Lower leg skin (tissue), 4 donors: Measurements from ENCODE around the gene OMG. TPM values are rescaled to one million over a fixed set of nuclear protein-coding genes. Genes with fewer than 3 reads are reported as not detected.

Source experiments
- DNase-seq, 2 donors: peaks; one replicate each; pipeline ENCODE4 v3.0.0-alpha.2; 2019; ENCODE audit warnings: low spot score in 2 of 2
- H3K4me3 ChIP-seq: fragments of 200-600 bp; sonication (generic); 2 replicates; pipeline ENCODE4 v1.5.1; 2017; ENCODE audit warnings: mild to moderate bottlenecking, low read depth; ENCODE audit not compliant: poor library complexity, severe bottlenecking
- POLR2A ChIP-seq, 2 donors: fragments of 450-650 bp; IDR thresholded peaks; one replicate each; pipeline ENCODE4 v1.6.1; 2016 to 2017; ENCODE audit warnings: antibody characterized with exemption in 2 of 2, mild to moderate bottlenecking in 1 of 2, moderate library complexity in 1 of 2
- WGBS, 2 donors: methylation state at CpG; one replicate each; pipeline ENCODE4 v1.1.5; 2018; 5-methylcytosine and 5-hydroxymethylcytosine counted together
- intact Hi-C: fragments of 100-400 bp; cut with DNase I; formaldehyde crosslinking; loops from one replicate; pipeline ENCODE4 v1.15.0; 2023; ENCODE audit warnings: low total_unique reads
- total RNA-seq, 4 donors: library from RNA; depleted of rRNA; stranded (reverse); fragments of >200 nt; gene quantifications; one replicate each; pipeline ENCODE4 v1.1.0, GENCODE V29; 2016
- TF ChIP-seq, protein P1 (sequence below), 3 donors: fragments of 450-650 bp; IDR thresholded peaks; one replicate each; pipeline ENCODE4 v1.5.1; 2016; ENCODE audit warnings: antibody characterized with exemption in 3 of 3, mild to moderate bottlenecking in 3 of 3, moderate library complexity in 2 of 3

OMG gene
- total RNA-seq, 4 donors from 2014 or later: not detected

GRCh38 chr17:31310260-31310659 is 13.2 kb upstream of the OMG start:
- TF ChIP-seq, protein P1, sequence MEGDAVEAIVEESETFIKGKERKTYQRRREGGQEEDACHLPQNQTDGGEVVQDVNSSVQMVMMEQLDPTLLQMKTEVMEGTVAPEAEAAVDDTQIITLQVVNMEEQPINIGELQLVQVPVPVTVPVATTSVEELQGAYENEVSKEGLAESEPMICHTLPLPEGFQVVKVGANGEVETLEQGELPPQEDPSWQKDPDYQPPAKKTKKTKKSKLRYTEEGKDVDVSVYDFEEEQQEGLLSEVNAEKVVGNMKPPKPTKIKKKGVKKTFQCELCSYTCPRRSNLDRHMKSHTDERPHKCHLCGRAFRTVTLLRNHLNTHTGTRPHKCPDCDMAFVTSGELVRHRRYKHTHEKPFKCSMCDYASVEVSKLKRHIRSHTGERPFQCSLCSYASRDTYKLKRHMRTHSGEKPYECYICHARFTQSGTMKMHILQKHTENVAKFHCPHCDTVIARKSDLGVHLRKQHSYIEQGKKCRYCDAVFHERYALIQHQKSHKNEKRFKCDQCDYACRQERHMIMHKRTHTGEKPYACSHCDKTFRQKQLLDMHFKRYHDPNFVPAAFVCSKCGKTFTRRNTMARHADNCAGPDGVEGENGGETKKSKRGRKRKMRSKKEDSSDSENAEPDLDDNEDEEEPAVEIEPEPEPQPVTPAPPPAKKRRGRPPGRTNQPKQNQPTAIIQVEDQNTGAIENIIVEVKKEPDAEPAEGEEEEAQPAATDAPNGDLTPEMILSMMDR (IDR thresholded peaks at IDR 0.05): no peak
- no peak for TF ChIP-seq POLR2A (IDR thresholded peaks at IDR 0.05)
- intact Hi-C loops: no loop called here
- 52 to 60% methylated on average over 2 of the region's 2 CpGs for WGBS, 2 donors
- H3K4me3 ChIP-seq: no peak overlapping the region
- no peak for DNase-seq

- no peak overlapping the region for H3K4me3 ChIP-seq
- intact Hi-C loops: no loop called here
- TF ChIP-seq, protein P1 (IDR thresholded peaks at IDR 0.05): no peak
- no peak for TF ChIP-seq POLR2A (IDR thresholded peaks at IDR 0.05)
- no peak for DNase-seq
- WGBS, 2 donors: 80 to 81% methylated on average over 2 of the region's 2 CpGs
These were observed 12.5 kb upstream of the OMG start for GRCh38 chr17:31309556-31309955.

- TF ChIP-seq, protein P1 (IDR thresholded peaks at IDR 0.05): no peak
- TF ChIP-seq POLR2A (IDR thresholded peaks at IDR 0.05): no peak
- H3K4me3 ChIP-seq: no peak overlapping the region
- WGBS, 2 donors: 76 to 82% methylated on average over 5 of the region's 5 CpGs
- intact Hi-C loops: no loop called here
- no peak for DNase-seq
These were observed 11.6 kb upstream of the OMG start for GRCh38 chr17:31308372-31309334.

DNA sequence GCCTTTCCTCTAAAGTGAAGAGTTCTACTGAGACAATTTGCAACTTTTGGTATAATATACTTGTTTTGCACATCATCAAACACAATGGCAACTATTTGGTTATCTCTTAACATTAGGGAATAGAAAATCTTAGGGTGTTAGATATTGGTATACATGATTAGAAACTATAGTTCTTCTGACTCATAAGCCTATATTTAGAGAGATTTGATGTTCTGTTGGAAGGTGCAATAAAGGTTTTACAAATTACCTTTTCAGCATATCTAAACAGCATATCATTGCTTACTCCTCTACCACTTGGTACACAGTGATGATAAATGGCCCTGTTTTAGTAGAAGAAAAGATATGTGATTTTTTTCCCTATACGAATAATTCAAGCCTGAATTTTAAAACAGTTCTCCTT is 10.6 kb upstream of the OMG start:
- intact Hi-C loops: no loop called here
- WGBS, 2 donors: 86 to 89% methylated on average over 1 of the region's 1 CpG
- TF ChIP-seq, protein P1 (IDR thresholded peaks at IDR 0.05): no peak
- TF ChIP-seq POLR2A (IDR thresholded peaks at IDR 0.05): no peak
- H3K4me3 ChIP-seq: no peak overlapping the region
- DNase-seq: no peak

DNA sequence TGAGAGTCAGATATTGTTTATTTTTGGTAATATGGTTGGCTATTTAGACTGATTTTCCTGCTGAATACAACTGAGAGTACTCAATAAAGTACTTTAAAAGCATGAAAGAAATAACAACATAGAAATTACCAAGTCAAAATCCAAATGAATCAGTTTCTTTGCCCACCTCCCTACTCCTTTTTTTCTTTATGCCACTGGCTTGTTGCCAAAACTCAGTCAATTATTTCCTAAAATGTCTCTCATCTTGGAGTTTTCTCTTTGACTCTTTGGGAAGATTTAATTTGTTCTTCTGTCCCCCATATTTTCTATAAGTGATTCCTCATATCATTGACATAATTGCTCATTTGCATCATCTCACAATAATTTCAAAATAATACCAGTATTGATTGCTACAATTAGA is 2.6 kb upstream of the OMG start:
- no peak for TF ChIP-seq POLR2A (IDR thresholded peaks at IDR 0.05)
- TF ChIP-seq, protein P1 (IDR thresholded peaks at IDR 0.05): no peak
- no peak overlapping the region for H3K4me3 ChIP-seq
- no peak for DNase-seq
- intact Hi-C loops: no loop called here
